B cell (primary cell): ENCODE results near the gene MBD6. TPM values are rescaled to one million over a fixed set of nuclear protein-coding genes. Genes with fewer than 3 reads are reported as not detected.
"Not testable (repeated sequence)": the region's sequence is repeated elsewhere in the genome, so short reads cannot be mapped to it uniquely, and the experiment has no call there.

Experiments used
- ATAC-seq: fragments of 200-7000 bp; cut with Tn5 transposase; one replicate; pipeline ENCODE4 v1.10.0; 2021; ENCODE audit warnings: low read depth, mild to moderate bottlenecking, moderate number of reproducible peaks, moderate library complexity
- CTCF ChIA-PET: fragments of 350-600 bp; sonication (Branson Sonifier 250); formaldehyde crosslinking; loops from one replicate; lab custom pipeline; 2021; ENCODE audit warnings: antibody characterized with exemption, inconsistent platforms; lab: Charles Lee
- POLR2A ChIA-PET: fragments of 350-600 bp; sonication (Branson Sonifier 250); formaldehyde crosslinking; loops from one replicate; lab custom pipeline; 2021; ENCODE audit warnings: antibody characterized with exemption; lab: Charles Lee
- DNase-seq: peaks from one replicate; pipeline ENCODE4 v3.0.0; 2013
- H2AFZ ChIP-seq: 2 replicates; pipeline ENCODE4 v1.6.1; 2012; ENCODE audit warnings: mild to moderate bottlenecking, low read depth, low read length; ENCODE audit not compliant: insufficient read depth, poor library complexity, severe bottlenecking
- H3K27ac ChIP-seq, 2 donors: 1 replicate in 1 of 2; 2 replicates in 1 of 2; pipeline ENCODE4 v1.5.1; 2012 to 2013; ENCODE audit warnings: low read length in 2 of 2, mild to moderate bottlenecking in 2 of 2, moderate library complexity in 1 of 2
- H3K27me3 ChIP-seq, 4 experiments: fragments of 200-600 bp in 1 of 4; sonication (generic) in 1 of 4; replicated peaks in 1 of 4; 1 replicate in 2 of 4; 2 replicates in 2 of 4; pipeline versions ENCODE4 v1.6.1 to v1.7.0; 2013 to 2016; ENCODE audit warnings: low read length in 3 of 4, mild to moderate bottlenecking in 2 of 4, mixed read lengths in 1 of 4, moderate library complexity in 1 of 4; ENCODE audit not compliant: insufficient read depth in 4 of 4, control insufficient read depth in 3 of 4; ENCODE audit errors: control extremely low read depth in 1 of 4
- H3K36me3 ChIP-seq, 2 experiments: replicated peaks in 1 of 2; 1 replicate in 1 of 2; 2 replicates in 1 of 2; pipeline versions ENCODE4 v1.6.1 to v1.7.1; 2013; ENCODE audit warnings: low read length in 1 of 2; ENCODE audit not compliant: insufficient read depth in 2 of 2, control insufficient read depth in 1 of 2; ENCODE audit errors: control extremely low read depth in 1 of 2, extremely low read depth in 1 of 2
- H3K4me1 ChIP-seq, 2 donors: fragments of 200-600 bp in 1 of 2; sonication (generic) in 1 of 2; 1 replicate in 1 of 2; 2 replicates in 1 of 2; pipeline versions ENCODE4 v1.5.1 to v1.6.1; 2013 to 2017; ENCODE audit warnings: low read length in 2 of 2; ENCODE audit not compliant: control insufficient read depth in 2 of 2, insufficient read depth in 2 of 2
- H3K4me2 ChIP-seq: replicated peaks from 2 replicates; pipeline ENCODE3; 2012; ENCODE audit warnings: mild to moderate bottlenecking, low read depth, low read length; ENCODE audit not compliant: poor library complexity, severe bottlenecking
- H3K4me3 ChIP-seq, 5 experiments: fragments of 200-600 bp in 1 of 5; sonication (generic) in 1 of 5; 1 replicate in 3 of 5; 2 replicates in 2 of 5; pipeline versions ENCODE4 v1.5.1 to v1.7.0; 2011 to 2016; ENCODE audit warnings: low read length in 4 of 5, mild to moderate bottlenecking in 4 of 5, low read depth in 2 of 5, control low read depth in 1 of 5, moderate library complexity in 1 of 5; ENCODE audit not compliant: insufficient read depth in 1 of 5; ENCODE audit errors: control extremely low read depth in 1 of 5, extremely low read depth in 1 of 5
- H3K79me2 ChIP-seq: fragments of 200-600 bp; sonication (generic); one replicate; pipeline ENCODE4 v1.6.0; 2016; ENCODE audit warnings: low read length; ENCODE audit not compliant: control insufficient read depth, insufficient read depth
- H3K9ac ChIP-seq: fragments of 200-600 bp; sonication (generic); 2 replicates; pipeline ENCODE4 v1.6.1; 2017; ENCODE audit warnings: mild to moderate bottlenecking, low read length, moderate library complexity
- H3K9me3 ChIP-seq, 3 donors: one replicate each; pipeline versions ENCODE4 v1.6.1 to v1.7.1; 2013; ENCODE audit warnings: low read length in 2 of 3; ENCODE audit not compliant: control insufficient read depth in 2 of 3, insufficient read depth in 1 of 3; ENCODE audit errors: control extremely low read depth in 1 of 3
- H4K20me1 ChIP-seq: 2 replicates; pipeline ENCODE4 v1.6.0; 2012; ENCODE audit warnings: mild to moderate bottlenecking, low read length; ENCODE audit not compliant: insufficient read depth, control insufficient read depth, poor library complexity, severe bottlenecking
- H3K27ac Mint-ChIP-seq: one replicate; pipeline ENCODE4 v1.8.0; 2021; ENCODE audit warnings: mixed read lengths
- H3K27me3 Mint-ChIP-seq: one replicate; pipeline ENCODE4 v1.8.0; 2021; ENCODE audit warnings: mixed read lengths
- H3K4me1 Mint-ChIP-seq: one replicate; pipeline ENCODE4 v1.8.0; 2021; ENCODE audit warnings: mixed read lengths
- H3K4me3 Mint-ChIP-seq: one replicate; pipeline ENCODE4 v1.8.0; 2021; ENCODE audit warnings: mixed read lengths
- H3K9me3 Mint-ChIP-seq: one replicate; pipeline ENCODE4 v1.8.0; 2022; ENCODE audit warnings: mixed read lengths; ENCODE audit not compliant: insufficient read depth
- CTCF ChIP-seq: fragments of 200-600 bp; IDR thresholded peaks from one replicate; pipeline ENCODE4 v1.8.0; 2022; ENCODE audit warnings: antibody characterized with exemption, mild to moderate bottlenecking
- EZH2 ChIP-seq: IDR thresholded peaks from 2 replicates; pipeline ENCODE4 v1.6.1; 2012; ENCODE audit warnings: borderline replicate concordance, low read depth, mild to moderate bottlenecking, moderate library complexity, low read length; ENCODE audit not compliant: insufficient read depth, poor library complexity, severe bottlenecking
- WGBS: methylation state at CpG from one replicate; pipeline ENCODE4 v1.1.5; 2013; ENCODE audit warnings: missing lambda C conversion rate; ENCODE audit not compliant: insufficient coverage; 5-methylcytosine and 5-hydroxymethylcytosine counted together
- intact Hi-C: fragments of 100-400 bp; cut with micrococcal nuclease; formaldehyde crosslinking; loops from one replicate; pipeline ENCODE4 v1.10.0; 2022
- polyA plus RNA-seq: library from polyadenylated mRNA; depleted of rRNA; stranded (reverse); fragments of >200 nt; gene quantifications from 2 replicates; pipeline ENCODE4 v1.2.3, GENCODE V29; 2012
- total RNA-seq, 2 donors: library from RNA; stranded (reverse); fragments of 120-200 nt in 1 of 2; gene quantifications; 1 replicate in 1 of 2; 2 replicates in 1 of 2; pipeline versions ENCODE4 v1.2.3 to v1.2.4, GENCODE V29; 2013 to 2022

MBD6 gene
- total and polyA plus RNA-seq, 2 donors (not counting 1 experiment from before 2014, with no cell fraction given): 39.4 to 121 TPM

GRCh38 chr12:57560516-57560915 lies 37.9 kb downstream of the MBD6 start:
- Histone ChIP-seq H4K20me1 (no peaks in the 10 kb centered on the region), H2AFZ (no peak overlapping the region), H3K79me2 (no peaks in the 10 kb centered on the region), H3K27me3 (peaks cover 0 to 15% (median 2%) of the 10 kb centered on the region in 4 experiments), H3K36me3 (no peaks in the 10 kb centered on the region), H3K9ac (no peak overlapping the region), H3K9me3 (no peaks in the 10 kb centered on the region), H3K4me1 (no peaks in the 10 kb centered on the region), H3K27ac (no peak overlapping the region), H3K4me2 (no peak overlapping the region), H3K4me3 (no peak overlapping the region)
- no peak overlapping the region for H3K4me3 Mint-ChIP-seq
- H3K27ac Mint-ChIP-seq: no peak overlapping the region
- ATAC-seq (no peak), DNase-seq (no peak)
- no CpG with 5 or more reads among the region's 2 CpGs for WGBS
- no peaks in the 10 kb centered on the region for H3K4me1 Mint-ChIP-seq
- peaks cover 28% of the 10 kb centered on the region for H3K27me3 Mint-ChIP-seq
- TF ChIP-seq CTCF (no peak), EZH2 (no peak)
- ChIA-PET POLR2A (no interaction called here), CTCF (no interaction called here)
- intact Hi-C loops: no loop called here
- no peaks in the 10 kb centered on the region for H3K9me3 Mint-ChIP-seq

DNA sequence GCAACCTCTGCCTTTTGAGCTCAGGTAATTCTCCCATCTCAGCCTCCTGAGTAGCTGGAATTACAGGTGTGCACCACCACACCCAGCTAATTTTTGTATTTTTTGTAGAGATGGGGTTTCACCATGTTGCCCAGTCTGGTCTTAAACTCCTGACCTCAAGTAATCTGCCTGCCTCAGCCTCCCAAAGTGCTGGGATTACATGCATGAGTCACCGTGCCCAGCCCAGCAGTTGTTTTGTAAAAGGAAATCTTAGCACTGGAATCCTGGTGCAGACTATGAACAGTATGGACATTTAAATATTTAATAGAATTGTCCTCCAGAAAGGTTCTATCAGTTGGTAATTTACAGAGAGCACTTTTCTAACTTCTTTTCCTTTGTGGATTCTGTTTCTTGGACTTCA lies 38.5 kb downstream of the MBD6 start:
- H3K27ac Mint-ChIP-seq, intact Hi-C loops, H3K79me2 ChIP-seq, CTCF ChIA-PET, DNase-seq, H3K9me3 ChIP-seq, H2AFZ ChIP-seq, H3K4me3 Mint-ChIP-seq, POLR2A ChIA-PET, H3K4me1 ChIP-seq, H4K20me1 ChIP-seq, ATAC-seq, H3K27ac ChIP-seq, H3K36me3 ChIP-seq, H3K4me2 ChIP-seq, H3K4me1 Mint-ChIP-seq, H3K9me3 Mint-ChIP-seq, H3K4me3 ChIP-seq, H3K9ac ChIP-seq: not testable (repeated sequence)
- WGBS: no CpG with 5 or more reads among the region's 1 CpG
- peaks cover 0 to 15% (median 2%) of the 10 kb centered on the region in 4 experiments for H3K27me3 ChIP-seq
- H3K27me3 Mint-ChIP-seq: peaks cover 28% of the 10 kb centered on the region
